GM10847 (cell line): Measurements from ENCODE around the gene C10orf71.

ENCODE experiments used
- POLR2A ChIP-seq: IDR thresholded peaks from 2 replicates; pipeline ENCODE4 v1.6.1; 2011; ENCODE audit not compliant: insufficient read length; ENCODE audit errors: extremely low read depth

Gene C10orf71

GRCh38 chr10:49318755-49319154 is 19.8 kb downstream of the C10orf71 start:
- TF ChIP-seq POLR2A = no peak

GRCh38 chr10:49319206-49319605 is 20.2 kb downstream of the C10orf71 start:
- TF ChIP-seq POLR2A = no peak

GRCh38 chr10:49320191-49320590 is 21.2 kb downstream of the C10orf71 start:
- TF ChIP-seq POLR2A = no peak

DNA sequence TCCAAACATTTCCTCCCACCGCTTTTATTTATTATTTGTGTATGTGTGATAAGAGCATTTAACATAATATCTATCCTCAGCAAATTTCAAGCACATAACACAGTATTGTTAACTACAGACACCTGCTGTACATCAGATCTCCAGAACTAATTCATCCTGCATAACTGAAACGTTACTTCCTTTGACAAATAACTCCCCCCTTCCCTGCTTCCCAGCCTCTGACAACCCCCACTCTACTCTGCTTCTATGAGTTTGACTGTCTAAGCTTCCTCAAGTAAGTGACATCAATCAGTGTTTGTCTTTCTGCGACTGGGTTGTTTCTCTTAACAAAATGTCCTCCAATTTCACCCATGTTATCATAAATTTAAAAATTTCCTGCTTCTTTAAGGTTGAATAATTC is 22.1 kb downstream of the C10orf71 start:
- no peak for TF ChIP-seq POLR2A

GRCh38 chr10:49322371-49323170 is 23.6 kb downstream of the C10orf71 start:
- no peak for TF ChIP-seq POLR2A

DNA sequence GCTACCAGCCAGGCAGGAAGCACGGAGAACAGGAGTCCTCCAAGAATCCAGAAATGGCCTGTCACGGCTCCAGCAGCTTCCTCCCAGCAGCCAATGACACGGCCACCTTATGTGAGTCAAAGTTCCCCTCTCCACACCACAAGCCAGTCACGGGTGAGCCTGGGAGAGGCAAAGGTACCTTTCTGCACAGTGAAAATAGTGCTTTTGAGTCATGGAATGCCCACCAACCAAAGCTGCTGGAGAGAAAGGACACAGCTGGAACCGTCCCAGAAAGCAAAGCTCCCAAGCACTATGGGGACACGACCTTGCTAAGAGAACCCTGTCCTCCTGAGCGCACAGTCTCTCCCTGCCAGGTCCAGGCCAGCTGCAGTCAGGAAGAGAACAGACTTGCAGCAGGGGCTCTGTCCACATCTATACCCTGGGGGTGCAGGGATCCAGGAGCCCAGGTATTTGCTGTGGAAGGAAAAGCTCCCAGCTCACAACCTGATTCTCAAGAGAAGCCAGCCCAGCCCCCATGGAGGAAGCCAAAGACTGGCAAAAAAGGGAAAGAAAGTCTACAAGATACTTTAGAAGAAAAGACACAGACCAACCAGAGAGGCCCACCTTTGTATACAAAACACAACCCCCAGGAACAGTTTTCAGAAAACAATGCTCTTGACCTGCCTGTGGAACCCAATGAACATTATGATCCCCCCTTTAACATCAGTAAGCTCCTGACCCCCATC is 24.4 kb downstream of the C10orf71 start:
- TF ChIP-seq POLR2A = no peak

DNA sequence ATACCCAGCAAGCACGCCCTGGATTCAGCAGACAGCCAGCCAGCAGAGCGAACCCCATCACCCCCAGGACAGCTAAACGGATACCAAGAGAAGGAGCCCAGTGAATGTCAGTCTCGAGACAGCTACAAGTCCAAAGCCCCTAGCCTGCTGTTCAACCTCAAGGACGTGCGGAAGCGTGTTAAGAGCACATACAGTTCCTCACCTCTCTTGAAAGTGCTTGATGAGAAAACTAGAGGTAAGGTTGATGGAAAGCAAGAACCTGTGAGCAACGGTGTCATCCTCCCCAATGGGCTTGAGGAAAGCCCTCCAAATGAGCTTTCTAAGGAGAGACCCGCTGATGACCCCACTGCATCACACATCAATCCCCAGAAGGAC is 24.9 kb downstream of the C10orf71 start:
- TF ChIP-seq POLR2A = no peak

DNA sequence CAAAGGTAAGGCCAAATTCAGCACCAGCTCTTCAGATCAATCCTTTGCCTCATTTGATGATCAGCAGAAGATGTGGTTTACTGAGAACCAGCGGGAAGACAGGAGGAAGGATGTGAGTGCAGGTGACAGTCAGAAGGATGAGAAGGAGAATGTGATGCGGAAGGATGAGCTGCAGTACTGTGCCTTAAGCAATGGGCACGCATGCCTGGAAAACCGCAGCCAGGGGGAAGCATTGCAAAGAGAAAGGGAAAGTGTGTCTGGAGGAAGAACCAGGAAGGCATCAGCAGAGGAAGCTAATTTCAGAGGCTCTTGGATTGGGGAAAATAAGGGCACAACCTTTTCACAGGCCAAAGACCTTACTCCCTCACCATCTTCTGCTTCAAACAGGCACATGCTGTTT is 25.7 kb downstream of the C10orf71 start:
- TF ChIP-seq POLR2A = no peak

- TF ChIP-seq POLR2A = no peak
Measured at GRCh38 chr10:49325131-49325915, 26.4 kb downstream of the C10orf71 start.

DNA sequence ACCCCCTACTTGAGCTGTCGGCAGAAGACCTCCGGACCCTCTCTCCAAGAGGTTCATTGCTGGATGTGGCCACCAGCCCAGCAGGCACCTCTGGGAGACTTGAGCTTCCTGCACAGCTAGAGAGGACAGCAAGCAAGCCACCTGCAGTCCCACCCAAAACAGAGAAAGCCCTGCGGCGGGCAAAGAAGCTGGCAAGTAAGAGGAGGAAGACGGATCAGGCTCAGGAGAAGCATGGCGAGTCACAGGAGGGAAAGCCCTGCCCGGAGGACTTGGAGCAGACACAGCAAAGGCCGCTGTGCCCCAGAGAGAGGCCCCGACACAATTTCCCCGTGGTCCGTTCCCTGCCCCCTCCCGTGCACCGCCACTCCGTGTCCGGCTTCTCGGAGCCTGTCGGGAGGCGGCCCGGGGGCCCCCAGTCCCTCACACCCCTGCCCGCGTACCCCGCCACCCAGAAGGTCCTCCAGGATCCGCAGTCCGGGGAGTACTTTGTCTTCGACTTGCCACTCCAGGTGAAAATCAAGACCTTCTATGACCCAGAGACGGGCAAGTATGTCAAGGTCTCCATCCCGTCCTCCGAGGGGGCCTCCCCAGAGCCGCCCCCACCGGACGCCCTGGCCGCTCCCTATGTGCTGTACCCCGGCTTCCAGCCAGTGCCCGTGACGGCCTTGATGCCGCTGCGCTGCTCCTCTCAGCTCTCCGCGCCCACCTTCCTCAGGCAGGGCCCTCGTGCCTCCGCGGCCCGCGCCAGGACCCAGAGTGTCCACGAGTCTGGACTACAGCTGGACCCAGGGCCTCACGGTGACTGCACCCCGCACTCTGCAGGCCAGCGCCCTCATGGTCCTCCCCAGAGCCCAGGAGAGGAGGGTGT is 27.2 kb downstream of the C10orf71 start:
- no peak for TF ChIP-seq POLR2A

DNA sequence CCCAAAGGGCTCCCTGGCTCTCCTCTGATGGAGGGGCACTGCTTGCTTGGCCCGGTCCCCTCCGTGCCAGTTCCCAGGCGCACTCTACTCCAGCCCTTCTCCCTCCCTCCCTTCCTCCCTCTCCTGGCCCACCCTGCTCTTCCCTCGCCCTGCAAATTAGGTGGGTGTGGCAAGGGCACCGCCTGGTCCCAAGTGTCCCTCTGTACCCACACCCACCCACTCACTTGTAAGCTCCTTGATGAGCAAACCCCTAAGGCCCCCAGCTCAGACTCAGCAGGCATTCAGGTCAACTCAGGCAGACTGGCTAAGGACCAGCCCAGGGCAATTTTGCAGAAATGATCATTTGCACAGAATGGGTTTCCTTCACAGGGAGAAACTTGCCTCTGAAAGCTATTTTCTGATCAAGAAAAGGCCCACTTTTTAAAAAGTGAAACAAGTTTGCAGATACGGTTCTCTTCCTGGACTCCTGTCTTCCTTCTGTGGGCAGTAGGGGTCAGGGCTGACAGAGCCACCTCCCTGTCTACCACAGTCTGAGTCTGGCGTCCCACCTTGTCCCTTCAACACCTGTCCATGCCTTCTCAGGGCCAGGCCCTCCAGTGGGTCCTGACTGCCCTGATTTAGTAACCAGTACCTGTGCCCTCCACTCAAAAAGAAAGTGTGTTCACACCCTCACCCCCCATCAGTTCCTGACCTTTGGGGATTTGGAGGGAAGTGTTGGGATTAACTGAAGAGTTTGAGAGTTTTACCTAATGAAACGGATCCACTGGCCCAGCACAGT is 28.3 kb downstream of the C10orf71 start:
- TF ChIP-seq POLR2A = no peak

DNA sequence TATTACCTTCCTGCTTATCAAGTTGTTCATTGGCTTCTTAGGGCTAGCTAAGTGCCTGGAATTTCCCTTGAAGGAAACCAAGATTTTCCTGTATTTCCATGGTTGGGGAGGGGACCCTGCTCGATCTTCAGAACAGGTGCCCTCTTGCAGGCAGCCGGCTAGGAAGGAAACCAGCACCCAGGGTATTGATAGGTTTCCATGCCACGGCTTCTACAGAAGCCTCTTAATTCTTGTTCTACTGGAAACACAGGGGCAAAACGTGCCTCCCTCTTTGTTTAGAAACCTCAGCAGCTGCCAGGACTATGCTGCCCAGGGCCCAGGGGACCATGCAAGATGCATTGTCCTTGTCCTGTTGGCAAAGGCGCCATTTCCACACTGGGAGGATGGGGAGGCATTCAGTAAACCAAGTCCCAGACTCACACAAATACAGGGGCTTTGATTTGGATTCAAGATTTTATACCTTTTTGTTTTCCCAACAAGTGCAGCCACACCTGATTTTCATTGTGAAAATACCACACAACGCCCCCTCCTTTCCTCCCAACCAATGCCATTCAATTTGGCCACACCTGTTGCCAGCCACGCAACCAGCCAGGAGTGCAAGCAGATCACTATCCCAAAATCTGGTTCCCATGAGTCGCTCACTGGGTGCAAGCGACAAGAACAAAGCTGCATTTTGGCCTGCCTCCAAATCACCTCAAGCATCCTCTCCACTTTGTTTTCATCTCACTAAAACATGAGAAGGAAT is 29.6 kb downstream of the C10orf71 start:
- no peak for TF ChIP-seq POLR2A

DNA sequence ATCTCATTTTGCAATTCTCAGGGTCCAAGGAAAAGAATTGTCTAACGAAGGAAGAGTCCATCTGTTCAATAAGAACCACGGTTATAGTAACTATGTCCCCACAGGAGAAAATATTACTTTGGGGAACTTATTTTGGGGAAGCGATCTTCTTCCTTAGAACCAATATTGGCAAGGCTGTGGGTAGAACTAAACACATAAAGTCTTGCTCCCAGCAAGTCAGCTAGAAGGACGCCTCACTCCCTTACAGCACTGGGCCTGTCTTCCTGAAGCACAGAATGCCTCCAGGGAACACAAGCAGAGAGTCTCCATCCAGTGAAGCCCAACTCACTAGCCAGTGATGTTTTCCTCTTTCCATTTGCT is 30.2 kb downstream of the C10orf71 start:
- TF ChIP-seq POLR2A = no peak
